ENCODE measurements around the gene ACTR3C.

The ACTR3C gene

GRCh38 chr7:150322833-150323681, at the start of gene ACTR3C, which contains the start of gene LRRC61:
Gene ACTR3C, minus strand, starts transcription at chr7:150323545. Its CDS starts 28,249 bp downstream, at chr7:150295296.
Gene LRRC61, plus strand, starts transcription at chr7:150323355. Its CDS starts 13,507 bp downstream, at chr7:150336862.
- peak; percentile 68 for DNase-seq

GRCh38 chr7:150372271-150373048, 49.1 kb upstream of the ACTR3C start:
- no peak for DNase-seq

GRCh38 chr7:150371996-150372270, 48.6 kb upstream of the ACTR3C start:
- DNase-seq, result no peak

- no peak for DNase-seq
Measured at GRCh38 chr7:150371131-150371995, 48.0 kb upstream of the ACTR3C start.

GRCh38 chr7:150370612-150371071, 47.3 kb upstream of the ACTR3C start:
- no peak for DNase-seq

GRCh38 chr7:150369748-150370501, 46.6 kb upstream of the ACTR3C start:
- DNase-seq, result no peak

- peak; percentile 27 for DNase-seq
Measured at GRCh38 chr7:150368884-150369747, 45.8 kb upstream of the ACTR3C start.

- peak; percentile 83 for DNase-seq
Measured at GRCh38 chr7:150368096-150368883, 44.9 kb upstream of the ACTR3C start, which contains the start of gene REPIN1. Gene REPIN1, plus strand, starts transcription at chr7:150368822. Its CDS starts 890 bp downstream, at chr7:150369712.

GRCh38 chr7:150367677-150368095, 44.3 kb upstream of the ACTR3C start:
- DNase-seq, result no peak

GRCh38 chr7:150365673-150366398, 42.5 kb upstream of the ACTR3C start:
- DNase-seq, result peak; percentile 23

- no peak for DNase-seq
Measured at GRCh38 chr7:150365194-150365593, 41.8 kb upstream of the ACTR3C start.

- DNase-seq, result no peak
Measured at GRCh38 chr7:150363872-150364271, 40.5 kb upstream of the ACTR3C start.

- no peak for DNase-seq
Measured at GRCh38 chr7:150363370-150363769, 40.0 kb upstream of the ACTR3C start.

GRCh38 chr7:150361807-150362621, 38.7 kb upstream of the ACTR3C start:
- DNase-seq, result no peak

GRCh38 chr7:150361402-150361801, 38.1 kb upstream of the ACTR3C start:
- DNase-seq, result no peak

- DNase-seq, result no peak
Measured at GRCh38 chr7:150360363-150361058, 37.2 kb upstream of the ACTR3C start.

GRCh38 chr7:150359622-150360362, 36.4 kb upstream of the ACTR3C start:
- DNase-seq, result no peak
